SW480 (cell line): ENCODE data around the gene WBP2.
"Not testable (repeated sequence)": the region's sequence is repeated elsewhere in the genome, so short reads cannot be mapped to it uniquely, and the experiment has no call there.

Experiments used
- DNase-seq: peaks from one replicate; pipeline ENCODE4 v3.0.0-alpha.2; 2016; ENCODE audit warnings: low spot score

Gene WBP2

DNA sequence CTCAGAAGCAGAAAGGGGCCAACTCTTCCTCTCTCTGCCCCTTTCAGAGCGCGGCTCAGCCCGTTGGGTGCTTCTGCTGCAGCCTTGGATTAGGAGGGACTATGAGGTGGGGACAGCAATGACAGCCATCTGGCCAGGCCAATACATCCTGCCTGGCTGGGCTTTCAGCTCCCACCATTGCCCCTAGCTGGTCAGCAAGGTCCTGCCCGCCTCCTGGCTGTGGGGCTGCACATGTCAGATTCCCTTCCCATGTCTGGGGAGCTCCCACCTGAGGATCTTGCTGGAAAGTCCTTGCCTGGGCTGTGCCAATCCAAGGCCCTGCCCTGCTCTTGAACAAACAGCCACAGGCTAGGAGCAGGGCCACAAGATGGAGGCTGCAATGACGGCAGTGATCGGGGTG is 33.3 kb upstream of the WBP2 start:
- no peak for DNase-seq

DNA sequence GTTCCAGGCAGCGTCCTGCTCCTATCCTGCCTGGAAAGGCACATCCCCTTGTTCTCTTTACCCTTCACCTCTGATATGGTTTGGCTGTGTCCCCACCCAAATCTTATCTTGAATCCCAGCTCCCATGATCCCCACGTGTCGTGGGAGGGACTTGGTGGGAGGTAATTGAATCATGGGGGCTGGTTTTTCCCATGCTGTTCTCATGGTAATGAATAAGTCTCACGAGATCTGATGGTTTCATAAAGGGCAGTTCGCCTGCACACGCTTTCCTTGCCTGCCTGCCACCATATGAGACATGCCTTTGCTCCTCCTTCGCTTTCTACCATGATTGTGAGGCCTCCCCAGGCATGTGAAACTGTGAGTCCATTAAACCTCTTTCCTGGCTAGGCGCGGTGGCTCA is 30.7 kb upstream of the WBP2 start:
- not testable (repeated sequence) for DNase-seq

DNA sequence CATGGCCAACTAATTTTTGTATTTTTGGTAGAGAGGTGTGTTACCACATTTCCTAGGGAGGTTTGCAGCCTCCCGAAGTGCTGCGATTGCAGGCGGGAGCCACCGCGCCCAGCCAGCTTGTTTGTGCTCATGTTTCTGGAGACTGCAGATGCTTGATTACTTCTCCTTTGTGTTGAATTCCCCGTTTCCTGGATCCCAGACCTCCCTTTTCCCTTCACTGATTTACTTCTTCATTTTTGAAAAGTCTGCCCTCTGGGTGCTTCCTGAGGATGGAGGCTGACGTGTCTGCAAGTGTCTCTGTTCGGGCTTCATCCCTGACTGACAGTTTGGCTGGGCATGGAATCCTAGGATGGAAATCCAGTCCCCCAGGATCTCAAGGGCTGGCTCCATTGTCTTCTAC is 30.3 kb upstream of the WBP2 start:
- DNase-seq = no peak

DNA sequence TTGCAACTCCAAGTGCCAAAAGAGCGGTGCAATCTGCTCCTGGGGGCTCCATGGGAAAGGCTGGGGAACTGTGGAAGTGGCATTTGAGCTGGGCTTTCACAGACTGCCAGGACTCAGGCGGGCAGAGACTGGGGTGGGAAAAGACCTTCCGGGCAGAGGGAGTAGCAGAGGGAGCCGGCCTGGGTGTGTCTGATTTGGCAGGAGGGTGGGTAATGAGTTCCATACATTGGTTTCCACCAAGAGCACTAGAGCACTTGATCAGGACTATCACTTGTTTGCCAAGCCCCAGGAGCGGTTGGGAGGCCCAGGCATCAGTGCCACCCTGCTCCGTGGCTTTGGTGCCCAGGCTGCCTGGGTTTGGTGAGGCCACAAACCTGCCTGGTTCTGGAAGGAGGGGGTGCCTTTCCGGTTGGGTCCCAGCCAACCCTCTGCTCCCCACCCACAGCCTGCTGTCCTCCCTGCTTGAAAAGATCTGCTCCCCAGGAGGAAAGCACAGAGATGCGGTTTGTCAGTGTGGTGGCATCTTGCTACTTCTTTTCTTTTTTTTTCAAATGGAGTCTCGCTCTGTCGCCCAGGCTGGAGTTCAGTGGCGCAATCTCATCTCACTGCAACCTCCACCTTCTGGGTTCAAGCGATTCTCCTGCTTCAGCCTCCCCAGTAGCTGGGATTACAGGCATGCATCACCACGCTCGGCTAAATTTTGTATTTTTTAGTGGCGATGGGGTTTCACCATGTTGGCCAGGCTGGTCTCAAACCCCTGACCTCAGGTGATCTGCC is 26.7 kb upstream of the WBP2 start:
- no peak for DNase-seq

DNA sequence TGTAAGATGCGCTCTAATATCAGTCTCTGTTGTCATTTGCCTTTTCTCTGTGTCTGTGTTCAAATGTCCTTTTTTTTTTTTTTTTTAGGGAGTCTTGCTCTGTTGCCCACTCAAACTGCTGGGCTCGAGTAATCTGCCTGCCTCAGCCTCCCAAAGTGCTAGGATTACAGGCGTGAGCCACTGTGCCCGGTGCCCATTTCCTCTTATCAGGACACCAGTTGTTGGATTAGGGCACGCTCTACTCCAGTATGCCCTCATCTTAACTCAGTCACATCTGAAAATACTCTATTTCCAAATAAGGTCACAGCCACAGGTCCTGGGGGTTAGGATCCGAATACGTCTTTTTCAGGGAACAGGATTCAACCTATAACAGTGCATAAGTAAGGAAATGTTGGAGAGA is 25.1 kb upstream of the WBP2 start:
- no peak for DNase-seq

DNA sequence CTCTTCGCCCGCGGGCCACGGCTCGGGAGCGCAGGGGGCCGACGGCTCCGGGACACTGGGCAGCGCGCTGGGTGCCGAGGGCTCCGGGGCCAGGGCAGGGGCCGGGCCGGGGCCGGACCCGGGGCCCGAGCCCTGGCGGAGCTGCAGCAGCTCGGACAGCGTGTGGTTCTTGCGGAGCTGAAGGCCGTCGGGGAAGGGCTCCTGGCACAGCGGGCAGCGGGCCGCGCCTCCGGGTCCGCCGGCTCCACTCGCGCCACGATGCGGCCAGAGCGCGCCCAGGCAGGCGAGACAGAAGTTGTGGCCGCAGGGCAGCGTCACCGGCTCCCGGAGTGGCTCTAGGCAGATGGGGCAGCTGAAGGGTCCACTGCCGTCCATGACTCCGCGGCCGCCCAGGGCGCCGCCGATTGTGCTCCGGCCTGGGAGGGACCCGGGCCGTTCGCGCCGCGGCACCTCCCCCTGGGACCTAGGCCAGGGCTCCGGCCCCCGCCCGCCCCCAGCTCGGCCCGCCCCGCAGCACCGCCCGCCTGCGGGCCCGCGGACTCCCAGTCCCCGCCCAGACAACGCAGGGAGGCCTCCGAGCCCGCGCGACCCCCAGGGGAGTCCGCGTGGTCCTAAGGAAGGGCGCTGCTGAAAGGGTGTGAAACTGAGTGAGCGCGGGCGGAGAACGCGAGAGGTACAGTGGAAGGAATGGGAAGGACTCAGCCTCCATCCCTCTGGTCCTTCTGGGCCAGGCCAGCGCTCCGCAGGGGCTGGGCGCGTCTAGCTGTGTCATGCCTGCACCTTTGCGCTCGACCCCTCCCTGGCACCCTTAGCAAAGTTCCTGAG is 23.3 kb upstream of the WBP2 start, which contains the start of gene TRIM47:
TSS of gene TRIM47 (minus strand) at position 408 of the 825 bp plus-strand sequence. CDS start at position 375, 33 bp downstream.
- DNase-seq = peak; percentile 75

DNA sequence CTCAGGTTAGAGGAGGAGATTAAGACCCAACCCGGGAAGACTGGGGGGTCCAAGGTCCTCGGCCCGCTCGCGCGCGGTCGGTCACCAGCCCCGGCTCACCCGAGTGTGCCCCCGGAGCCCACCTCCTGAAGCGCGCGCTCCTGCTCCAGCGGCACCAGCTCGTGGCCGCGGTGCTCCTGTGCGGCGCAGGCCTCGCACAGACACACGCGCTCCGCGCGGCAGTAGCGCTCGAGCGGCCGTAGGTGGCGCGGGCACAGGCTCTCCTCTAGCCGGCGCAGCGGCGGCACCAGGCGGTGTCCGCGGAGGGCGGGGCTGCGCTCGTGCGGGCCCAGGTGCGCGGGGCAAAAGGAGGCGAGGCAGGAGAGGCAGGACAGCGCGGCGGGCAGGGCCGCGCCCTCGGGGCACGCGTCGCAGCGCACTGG is 22.6 kb upstream of the WBP2 start:
- DNase-seq = peak; percentile 83

DNA sequence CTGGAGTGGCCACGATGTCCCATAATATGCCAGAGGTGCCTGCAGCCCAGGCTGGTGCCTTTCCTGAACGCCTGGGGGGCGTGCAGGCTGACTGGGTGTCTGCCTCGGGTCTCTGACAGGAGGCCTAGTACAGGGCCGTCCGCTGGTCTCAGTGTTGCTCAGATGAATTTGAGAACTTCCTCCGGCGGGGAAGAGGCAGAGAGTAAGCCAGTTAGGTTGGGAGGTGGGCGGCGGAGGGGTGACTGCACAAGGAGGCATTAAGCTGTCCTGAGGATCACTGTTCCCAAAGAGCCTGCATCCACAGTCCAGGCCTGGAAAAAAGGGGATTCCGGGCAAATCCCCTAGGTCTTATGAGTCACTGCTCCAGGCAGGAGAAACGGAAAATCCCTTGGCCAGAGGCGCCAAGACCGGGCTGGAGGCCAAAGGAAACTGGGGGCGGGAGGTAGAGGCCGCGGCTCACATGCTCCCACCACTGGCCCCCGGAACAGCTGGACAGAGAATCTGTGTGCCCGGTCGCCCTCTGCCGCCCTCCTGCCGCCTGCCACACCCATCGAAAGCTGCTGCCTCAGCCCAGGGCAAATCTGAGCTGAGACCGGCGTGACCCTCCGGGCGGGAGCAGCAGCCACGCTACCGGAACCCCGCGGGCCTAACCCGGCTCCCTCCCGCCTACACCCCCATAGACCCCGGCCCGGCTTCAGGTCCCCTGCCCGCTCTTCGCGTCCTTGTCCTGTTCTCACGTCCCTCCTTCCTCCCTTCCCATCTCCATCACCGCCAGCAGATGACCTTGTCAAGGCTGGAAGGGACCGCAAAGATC is 22.0 kb upstream of the WBP2 start:
- DNase-seq = peak; percentile 87

DNA sequence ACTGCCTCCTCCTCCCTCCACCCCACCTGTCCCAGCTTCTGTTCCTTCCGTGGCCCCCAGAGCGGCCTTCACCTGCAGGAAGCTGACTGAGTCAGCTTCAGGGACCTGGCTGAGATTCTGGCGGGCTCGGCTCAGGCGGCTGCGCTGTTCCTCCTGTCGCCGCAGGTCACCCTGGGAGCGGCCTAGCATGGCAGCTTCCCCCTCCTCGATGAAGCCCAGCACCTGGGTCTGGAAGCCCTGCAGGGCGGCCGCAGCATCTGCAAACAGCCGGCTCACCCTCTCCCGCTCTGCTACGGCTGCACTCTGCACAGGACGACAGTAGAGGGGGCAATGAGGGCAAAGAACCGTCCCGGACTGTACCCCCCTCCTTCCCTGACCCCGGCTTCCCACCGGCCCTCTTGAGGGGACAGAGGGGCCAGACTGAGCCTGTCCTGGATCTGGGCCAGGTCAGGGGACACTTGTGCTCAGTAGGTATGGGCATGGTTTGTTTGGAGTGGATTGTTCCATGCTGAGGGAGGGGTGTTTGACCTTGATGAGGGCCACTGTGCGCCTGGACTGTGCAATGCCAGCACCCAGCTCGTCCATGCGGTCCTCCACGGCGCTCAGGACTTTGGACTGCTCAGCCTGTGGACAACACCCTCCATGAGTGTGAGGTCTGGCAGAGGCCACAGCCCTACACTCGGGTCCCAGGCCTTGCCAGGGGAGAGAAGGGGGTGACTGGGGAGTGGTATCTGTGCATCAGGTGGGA is 21.2 kb upstream of the WBP2 start:
- peak; percentile 93 for DNase-seq

DNA sequence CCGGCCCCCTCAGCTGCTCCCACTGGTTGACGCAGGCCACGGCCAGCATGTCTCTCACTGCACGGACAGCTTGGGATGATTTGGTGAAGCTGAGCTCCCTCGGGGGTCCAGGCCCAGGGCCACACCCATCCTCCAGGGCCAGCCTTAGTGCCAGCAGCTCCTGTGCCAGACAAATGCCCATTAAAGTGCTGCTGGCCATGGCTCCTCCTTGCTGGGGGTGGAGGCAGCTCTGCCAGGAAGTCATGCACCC is 20.7 kb upstream of the WBP2 start:
- no peak for DNase-seq

DNA sequence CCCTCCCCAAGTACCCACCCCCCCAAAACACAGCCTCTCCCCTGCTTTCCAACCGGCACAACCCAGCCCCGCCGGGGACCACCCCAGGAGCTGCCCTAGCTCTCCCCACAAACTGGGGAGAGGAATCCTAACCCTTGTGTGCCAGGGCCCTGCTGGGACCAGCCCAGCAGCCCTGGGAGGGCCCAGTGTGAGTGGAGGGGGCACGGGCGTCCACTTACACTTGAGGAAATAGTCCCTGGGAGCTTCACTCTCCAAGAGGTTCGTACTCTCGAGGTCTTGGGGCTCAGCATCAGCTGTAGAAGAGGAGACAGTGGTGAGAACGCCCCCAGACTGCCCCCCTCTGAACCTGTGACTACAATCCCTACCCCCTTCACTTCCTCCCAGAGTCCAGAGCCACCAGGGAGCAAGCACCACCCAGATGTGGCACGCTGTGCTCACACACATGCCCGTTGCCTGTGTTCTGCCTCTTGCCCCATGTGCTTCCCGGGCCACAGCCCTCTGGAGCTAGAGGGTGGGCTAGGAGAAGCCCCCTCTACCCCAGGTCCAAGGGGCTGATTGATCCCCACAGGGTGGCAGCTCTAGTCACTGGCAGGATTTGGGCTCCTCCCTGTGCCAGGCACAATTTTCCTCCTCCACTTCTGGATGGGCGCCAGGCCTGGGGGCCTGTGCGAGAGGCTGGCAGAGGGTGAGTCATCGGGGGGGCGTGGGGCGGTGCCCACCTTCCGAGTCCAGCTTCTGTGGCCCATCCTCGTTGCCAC is 20.2 kb upstream of the WBP2 start:
- DNase-seq = no peak

DNA sequence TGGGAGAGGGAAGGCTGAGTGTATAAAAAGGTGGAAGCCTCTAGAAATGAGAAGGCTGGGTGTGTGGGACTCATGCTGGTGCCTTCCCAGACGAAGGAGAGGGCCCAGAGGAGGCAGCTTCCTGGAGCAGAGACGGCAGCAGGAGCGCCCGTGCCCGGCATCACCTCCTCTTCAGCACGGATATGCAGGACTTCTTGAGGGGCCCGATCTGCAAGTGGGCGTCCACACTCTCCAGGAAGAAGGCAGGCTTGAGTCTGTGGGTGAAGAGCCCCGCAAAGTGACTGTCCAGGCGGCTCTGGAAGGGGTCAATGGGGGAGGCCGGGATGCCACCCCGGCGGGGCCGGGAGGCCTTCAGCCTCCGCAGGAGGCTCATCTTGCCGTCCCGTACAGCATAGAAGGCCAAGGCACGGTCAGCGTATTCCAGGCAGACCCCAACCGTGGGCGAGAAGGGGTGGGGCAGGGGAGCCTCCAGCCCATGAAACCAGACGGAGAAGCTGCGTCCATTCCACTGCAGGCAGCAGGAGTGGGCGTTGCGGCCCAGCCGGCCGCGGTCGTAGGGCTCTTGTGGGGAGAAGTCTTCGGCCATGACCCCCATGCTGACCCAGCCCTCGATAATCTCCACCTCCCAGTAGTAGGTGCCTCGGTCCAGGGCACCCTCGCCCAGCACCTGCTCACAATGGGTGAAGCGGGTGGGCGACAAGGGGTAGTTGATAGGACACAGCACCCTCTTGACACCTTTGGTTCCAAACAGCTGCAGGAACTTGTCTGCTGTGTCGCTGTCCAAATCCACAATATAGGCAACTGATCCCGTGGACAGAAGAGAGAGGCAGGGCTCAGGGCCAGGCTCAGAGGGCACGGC is 19.4 kb upstream of the WBP2 start:
- DNase-seq = no peak

DNA sequence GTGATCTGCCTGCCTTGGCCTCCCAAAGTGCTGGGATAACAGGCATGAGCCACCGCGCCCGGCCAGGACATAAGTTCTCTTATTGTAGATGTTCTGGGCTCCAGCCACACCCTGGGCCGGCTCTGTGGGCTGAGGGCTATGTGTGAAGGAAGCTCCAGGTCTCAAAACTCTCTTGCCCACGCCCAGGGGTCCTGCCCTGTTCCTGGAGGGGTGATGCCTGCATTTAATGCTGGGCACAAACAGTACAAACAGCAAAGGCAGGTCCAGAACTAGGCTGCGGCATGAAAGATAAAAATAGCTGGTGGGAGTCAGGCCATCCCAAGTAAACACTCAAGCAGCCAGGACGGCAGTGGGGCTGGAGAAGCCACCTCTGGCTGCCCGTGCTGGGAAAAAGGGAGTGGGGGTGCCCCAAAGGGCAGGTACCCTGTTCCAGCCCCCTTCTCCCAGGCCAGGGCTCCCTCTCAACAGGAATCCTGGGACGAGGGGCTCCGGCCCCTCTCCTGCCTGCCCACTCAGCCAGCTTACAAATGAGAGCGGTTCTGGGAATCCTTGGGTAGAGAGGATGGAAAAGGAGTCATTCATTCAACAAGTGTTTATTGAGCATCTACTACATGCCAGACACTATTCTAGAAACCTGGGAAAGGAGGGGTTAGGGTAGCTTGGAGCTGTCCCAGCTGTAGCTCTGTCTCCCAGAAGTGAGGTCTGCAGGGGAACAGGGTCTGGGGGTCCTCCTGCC is 18.6 kb upstream of the WBP2 start:
- no peak for DNase-seq

DNA sequence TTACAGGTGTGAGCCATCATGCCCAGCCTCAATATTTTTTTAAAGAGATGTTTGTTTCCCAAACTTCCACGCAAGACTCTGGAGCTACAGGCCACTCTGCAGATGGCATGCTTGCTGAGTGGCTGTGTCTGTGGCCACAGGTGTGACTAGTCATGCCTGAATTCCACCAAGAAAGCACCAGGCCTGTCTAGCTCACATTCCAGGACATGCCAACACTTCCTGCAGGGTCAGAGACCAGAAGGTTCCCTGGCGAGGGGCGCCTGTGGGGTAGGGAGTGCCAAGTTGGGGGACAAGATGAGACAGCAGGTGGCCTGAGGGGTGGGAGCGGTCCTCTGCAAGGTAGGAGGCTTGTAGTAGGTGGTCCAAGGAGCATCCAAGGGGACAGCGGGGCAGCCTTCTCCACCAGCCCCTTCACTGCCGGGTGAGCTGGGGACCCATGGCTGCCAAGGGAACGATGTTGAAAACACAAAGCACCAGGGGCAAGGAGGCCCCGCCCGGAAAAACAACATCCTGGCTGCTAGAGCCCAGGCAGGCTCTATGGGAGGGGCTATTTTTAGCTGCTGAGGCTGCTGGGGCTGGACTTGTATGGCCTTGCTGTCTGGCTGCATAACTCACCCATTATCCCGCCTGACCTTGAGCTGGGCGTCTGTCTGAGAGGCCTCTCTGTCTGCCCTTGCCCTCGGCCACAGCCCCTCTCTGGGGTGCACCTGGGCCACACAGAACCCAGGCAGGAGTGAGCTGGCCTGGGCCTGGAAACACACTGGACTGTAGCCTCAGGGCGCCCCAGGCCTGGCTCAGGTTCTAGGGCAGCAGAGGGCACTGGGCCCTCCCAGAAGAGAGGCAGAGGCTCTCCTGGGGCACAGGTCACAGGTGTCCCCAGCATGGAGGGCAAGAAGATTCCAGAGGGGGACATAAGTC is 17.6 kb upstream of the WBP2 start:
- peak; percentile 80 for DNase-seq

DNA sequence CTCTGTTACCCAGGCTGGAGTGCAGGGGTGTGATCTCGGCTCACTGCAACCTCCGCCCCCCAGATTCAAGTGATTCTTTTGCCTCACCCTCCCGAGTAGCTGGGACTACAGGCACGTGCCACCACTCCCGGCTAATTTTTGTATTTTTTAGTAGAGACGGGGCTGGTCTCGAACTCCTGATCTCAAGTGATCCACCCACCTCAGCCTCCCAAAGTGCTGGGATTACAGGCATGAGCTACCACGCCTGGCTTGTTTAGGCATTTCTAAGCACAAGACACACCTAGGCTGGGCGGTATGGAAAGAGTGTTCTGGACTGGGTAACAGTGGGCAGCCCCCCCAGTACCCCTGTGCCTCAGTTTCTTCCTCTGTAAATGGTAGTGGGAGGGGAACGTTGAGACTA is 15.1 kb upstream of the WBP2 start:
- DNase-seq = not testable (repeated sequence)

DNA sequence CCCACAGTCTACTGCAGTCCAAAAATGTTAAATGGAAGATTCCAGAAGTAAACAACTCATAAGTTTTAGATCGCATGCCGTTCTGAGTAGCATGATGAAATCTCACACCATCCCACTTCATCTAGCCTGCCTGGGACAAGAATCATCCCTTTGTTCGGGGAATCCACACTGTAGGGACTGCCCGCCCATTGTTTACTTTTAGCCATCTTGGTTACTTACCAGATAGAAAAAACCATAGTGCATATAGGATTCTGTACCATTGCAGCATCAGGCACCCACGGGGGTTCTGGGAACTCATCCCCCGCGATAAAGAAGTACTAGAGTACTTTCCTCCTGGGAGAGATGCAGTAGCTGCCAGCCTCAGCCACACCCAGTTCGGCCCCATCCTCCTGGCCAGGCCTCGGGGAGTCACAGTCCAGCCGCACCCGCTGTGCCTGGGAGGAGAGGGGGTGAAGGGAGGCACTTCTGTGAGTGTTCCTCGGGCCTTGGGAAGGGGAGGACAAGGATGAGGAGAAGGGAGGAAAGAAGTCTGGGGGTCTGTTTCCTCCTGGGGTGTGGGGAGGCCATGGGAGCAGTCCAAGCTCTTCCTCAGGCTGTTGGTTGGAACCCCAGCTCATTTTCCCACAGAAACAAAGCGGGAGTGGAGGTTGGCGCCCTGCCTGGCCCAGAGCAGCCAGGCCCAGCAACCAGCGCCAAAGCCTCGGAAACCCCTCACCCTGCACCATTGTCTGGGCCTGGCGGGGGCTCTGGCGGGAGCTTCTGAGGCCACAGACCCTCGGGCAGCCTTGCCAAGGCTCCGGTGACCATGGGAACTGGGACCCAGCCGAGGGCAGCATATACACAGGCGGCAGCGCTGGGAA is 14.4 kb upstream of the WBP2 start:
- DNase-seq = peak; percentile 85

DNA sequence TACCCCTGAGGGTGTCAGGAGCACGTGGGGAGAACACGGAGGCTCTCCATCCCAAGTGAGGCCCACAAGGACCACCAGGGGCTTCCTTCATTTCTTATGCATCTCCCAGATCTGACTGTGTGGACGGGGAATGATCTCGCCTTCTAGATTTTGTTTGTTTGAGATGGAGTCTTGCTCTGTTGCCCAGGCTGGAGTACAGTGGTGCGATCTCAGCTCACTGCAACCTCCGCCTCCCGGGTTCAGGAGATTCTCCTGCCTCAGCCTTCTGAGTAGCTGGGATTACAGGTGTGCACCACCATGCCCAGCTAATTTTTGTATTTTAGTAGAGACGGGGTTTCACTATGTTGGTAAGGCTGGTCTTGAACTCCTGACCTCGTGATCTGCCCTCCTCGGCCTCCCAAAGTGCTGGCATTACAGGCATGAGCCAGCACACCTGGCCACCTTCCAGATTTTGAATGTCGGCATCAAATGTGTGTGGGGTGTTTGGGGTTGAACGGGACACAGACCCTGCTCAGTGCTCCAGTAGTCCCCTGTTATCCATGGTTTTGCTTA is 13.7 kb upstream of the WBP2 start:
- not testable (repeated sequence) for DNase-seq
